ENCODE data around the gene MYCBP2. TPM values are rescaled to one million over a fixed set of nuclear protein-coding genes. Genes with fewer than 3 reads are reported as not detected.

Gene MYCBP2
- total and polyA plus RNA-seq, 4 donors, result 12.1 to 86.4 (median 30.0) TPM

DNA sequence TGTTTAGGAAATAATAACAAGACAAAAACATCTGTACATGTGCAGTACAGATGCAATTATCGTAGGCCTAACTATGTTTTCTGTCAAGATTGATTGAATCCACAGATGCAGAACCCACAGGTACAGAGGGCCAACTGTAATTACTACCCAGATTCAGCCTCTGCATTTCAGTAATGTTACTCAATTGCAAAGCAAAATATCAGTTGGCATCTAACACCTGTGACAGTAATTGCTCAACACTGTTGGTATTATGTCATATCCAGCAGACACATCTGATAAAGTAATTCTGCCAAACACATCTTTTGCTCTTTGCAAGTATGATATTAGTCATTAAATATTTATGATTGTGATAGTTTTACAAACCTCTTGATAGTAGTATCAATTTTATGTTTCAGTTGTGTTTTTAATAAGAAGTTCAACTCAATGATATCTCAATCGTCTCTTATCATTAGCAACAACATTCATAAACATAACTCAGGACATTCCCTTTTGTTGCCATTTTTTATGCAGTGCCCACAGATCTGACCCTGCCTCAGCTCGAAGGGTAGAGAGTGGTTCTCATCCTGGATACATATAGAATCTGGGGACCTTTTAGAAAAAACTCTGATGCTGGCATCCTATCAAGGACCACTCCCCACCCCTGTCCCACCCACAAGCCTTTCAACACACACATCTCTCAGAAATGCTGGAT lies 104.7 kb downstream of the MYCBP2 start (continued):
- TF ChIP-seq HNF4A (conservative IDR thresholded peaks at IDR 0.05), result no peak

DNA sequence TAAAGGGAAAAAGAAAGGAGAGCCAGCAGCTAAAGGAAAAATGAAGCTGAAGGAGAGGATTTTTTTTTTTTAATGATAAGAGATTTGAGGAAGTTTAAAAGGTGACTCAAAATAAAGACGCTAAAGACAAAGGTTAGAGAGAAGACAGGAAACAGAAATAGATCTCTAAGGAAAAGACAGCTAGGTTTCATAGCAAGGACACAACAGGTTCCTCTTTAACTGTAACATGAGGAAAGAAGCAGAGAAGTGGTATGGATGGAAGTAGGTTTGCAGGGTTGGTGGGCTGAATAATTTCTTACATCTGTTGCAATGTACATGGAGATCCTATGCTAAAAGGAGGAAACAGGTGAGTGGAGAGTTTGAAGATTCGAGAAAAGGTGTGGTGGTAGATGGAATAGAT lies 107.5 kb downstream of the MYCBP2 start:
- H3K36me3 ChIP-seq (ENCODE audit: control insufficient read depth in 4 of 4, insufficient read depth in 3 of 4, low read depth in 1 of 4, low read length in 3 of 4), result peaks cover 1 to 37% (median 22%) of the 10 kb centered on the region in 4 donors
- no peak overlapping the region for H3K27ac ChIP-seq (ENCODE audit: low read depth in 1 of 2, low read length in 2 of 2)
- DNase-seq (ENCODE audit: low spot score), result no peak
- 80% methylated on average over 2 of the region's 2 CpGs for WGBS
- TF ChIP-seq HNF4A (conservative IDR thresholded peaks at IDR 0.05) (no peak), EGR1 (IDR thresholded peaks at IDR 0.05; ENCODE audit: low read depth in 2 of 2) (no peak), RAD21 (IDR thresholded peaks at IDR 0.05) (no peak)
- no peaks in the 10 kb centered on the region for H3K27me3 ChIP-seq (ENCODE audit: control insufficient read depth in 4 of 4, insufficient read depth in 4 of 4, low read length in 3 of 4)
- no peak overlapping the region for H3K9ac ChIP-seq (ENCODE audit: low read depth in 1 of 2, low read length in 2 of 2)
- no peaks in the 10 kb centered on the region for H3K4me1 ChIP-seq (ENCODE audit: control insufficient read depth in 4 of 4, insufficient read depth in 4 of 4, low read length in 3 of 4)
- H3K4me3 ChIP-seq (ENCODE audit: low read depth in 1 of 3, low read length in 3 of 3), result no peak overlapping the region
- H3K9me3 ChIP-seq (ENCODE audit: control insufficient read depth in 4 of 4, low read length in 3 of 4), result no peaks in the 10 kb centered on the region

DNA sequence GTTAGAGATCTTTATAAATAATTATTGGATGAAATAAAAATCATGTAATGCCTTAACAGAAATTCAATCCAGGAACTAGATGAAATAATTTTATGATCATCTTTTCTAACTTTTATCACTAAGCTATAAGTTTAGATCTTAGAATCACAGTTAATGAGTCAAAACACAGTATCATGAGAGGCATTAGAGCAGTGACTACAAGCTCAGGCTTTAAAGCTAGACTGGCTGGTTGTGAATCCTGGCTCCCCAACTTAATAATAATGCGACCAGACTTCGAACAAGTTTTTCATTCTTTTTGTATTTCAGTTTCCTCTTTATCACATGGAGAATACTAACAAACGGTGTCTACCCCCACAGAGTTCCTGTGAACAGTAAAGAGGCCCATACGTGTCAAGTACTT lies 108.6 kb downstream of the MYCBP2 start:
- no peaks in the 10 kb centered on the region for H3K4me1 ChIP-seq (ENCODE audit: control insufficient read depth in 4 of 4, insufficient read depth in 4 of 4, low read length in 3 of 4)
- H3K27ac ChIP-seq (ENCODE audit: low read depth in 1 of 2, low read length in 2 of 2), result no peak overlapping the region
- H3K4me3 ChIP-seq (ENCODE audit: low read depth in 1 of 3, low read length in 3 of 3), result no peak overlapping the region
- H3K9me3 ChIP-seq (ENCODE audit: control insufficient read depth in 4 of 4, low read length in 3 of 4), result no peaks in the 10 kb centered on the region
- DNase-seq (ENCODE audit: low spot score), result no peak
- H3K36me3 ChIP-seq (ENCODE audit: control insufficient read depth in 4 of 4, insufficient read depth in 3 of 4, low read depth in 1 of 4, low read length in 3 of 4), result peaks cover 2 to 47% (median 25%) of the 10 kb centered on the region in 4 donors
- no peaks in the 10 kb centered on the region for H3K27me3 ChIP-seq (ENCODE audit: control insufficient read depth in 4 of 4, insufficient read depth in 4 of 4, low read length in 3 of 4)
- TF ChIP-seq GABPA (IDR thresholded peaks at IDR 0.05 in 1 of 2, conservative IDR thresholded peaks at IDR 0.05 in 1 of 2) (no peak), HNF4G (IDR thresholded peaks at IDR 0.05) (no peak), RXRA (IDR thresholded peaks at IDR 0.05) (no peak), EGR1 (IDR thresholded peaks at IDR 0.05; ENCODE audit: low read depth in 2 of 2) (no peak), RAD21 (IDR thresholded peaks at IDR 0.05) (no peak), SP1 (IDR thresholded peaks at IDR 0.05) (no peak), JUND (IDR thresholded peaks at IDR 0.05) (no peak), FOXA1 (IDR thresholded peaks at IDR 0.05) (no peak)
- TF ChIP-seq, protein P1, sequence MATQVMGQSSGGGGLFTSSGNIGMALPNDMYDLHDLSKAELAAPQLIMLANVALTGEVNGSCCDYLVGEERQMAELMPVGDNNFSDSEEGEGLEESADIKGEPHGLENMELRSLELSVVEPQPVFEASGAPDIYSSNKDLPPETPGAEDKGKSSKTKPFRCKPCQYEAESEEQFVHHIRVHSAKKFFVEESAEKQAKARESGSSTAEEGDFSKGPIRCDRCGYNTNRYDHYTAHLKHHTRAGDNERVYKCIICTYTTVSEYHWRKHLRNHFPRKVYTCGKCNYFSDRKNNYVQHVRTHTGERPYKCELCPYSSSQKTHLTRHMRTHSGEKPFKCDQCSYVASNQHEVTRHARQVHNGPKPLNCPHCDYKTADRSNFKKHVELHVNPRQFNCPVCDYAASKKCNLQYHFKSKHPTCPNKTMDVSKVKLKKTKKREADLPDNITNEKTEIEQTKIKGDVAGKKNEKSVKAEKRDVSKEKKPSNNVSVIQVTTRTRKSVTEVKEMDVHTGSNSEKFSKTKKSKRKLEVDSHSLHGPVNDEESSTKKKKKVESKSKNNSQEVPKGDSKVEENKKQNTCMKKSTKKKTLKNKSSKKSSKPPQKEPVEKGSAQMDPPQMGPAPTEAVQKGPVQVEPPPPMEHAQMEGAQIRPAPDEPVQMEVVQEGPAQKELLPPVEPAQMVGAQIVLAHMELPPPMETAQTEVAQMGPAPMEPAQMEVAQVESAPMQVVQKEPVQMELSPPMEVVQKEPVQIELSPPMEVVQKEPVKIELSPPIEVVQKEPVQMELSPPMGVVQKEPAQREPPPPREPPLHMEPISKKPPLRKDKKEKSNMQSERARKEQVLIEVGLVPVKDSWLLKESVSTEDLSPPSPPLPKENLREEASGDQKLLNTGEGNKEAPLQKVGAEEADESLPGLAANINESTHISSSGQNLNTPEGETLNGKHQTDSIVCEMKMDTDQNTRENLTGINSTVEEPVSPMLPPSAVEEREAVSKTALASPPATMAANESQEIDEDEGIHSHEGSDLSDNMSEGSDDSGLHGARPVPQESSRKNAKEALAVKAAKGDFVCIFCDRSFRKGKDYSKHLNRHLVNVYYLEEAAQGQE (IDR thresholded peaks at IDR 0.05), result no peak
- TF ChIP-seq, protein P2, sequence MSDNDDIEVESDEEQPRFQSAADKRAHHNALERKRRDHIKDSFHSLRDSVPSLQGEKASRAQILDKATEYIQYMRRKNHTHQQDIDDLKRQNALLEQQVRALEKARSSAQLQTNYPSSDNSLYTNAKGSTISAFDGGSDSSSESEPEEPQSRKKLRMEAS (IDR thresholded peaks at IDR 0.05), result no peak
- TF ChIP-seq, protein P3, sequence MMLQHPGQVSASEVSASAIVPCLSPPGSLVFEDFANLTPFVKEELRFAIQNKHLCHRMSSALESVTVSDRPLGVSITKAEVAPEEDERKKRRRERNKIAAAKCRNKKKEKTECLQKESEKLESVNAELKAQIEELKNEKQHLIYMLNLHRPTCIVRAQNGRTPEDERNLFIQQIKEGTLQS (IDR thresholded peaks at IDR 0.05), result no peak
- TF ChIP-seq, protein P4, sequence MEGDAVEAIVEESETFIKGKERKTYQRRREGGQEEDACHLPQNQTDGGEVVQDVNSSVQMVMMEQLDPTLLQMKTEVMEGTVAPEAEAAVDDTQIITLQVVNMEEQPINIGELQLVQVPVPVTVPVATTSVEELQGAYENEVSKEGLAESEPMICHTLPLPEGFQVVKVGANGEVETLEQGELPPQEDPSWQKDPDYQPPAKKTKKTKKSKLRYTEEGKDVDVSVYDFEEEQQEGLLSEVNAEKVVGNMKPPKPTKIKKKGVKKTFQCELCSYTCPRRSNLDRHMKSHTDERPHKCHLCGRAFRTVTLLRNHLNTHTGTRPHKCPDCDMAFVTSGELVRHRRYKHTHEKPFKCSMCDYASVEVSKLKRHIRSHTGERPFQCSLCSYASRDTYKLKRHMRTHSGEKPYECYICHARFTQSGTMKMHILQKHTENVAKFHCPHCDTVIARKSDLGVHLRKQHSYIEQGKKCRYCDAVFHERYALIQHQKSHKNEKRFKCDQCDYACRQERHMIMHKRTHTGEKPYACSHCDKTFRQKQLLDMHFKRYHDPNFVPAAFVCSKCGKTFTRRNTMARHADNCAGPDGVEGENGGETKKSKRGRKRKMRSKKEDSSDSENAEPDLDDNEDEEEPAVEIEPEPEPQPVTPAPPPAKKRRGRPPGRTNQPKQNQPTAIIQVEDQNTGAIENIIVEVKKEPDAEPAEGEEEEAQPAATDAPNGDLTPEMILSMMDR (IDR thresholded peaks at IDR 0.05; ENCODE audit: low read depth, low read length, missing input control), result no peak
- WGBS, result 74% methylated on average over 4 of the region's 4 CpGs
- H3K9ac ChIP-seq (ENCODE audit: low read depth in 1 of 2, low read length in 2 of 2), result no peak overlapping the region

All from liver (tissue), 9 donors.